Endothelial cell of umbilical vein (primary cell): ENCODE measurements around the gene PDE3B. TPM values are rescaled to one million over a fixed set of nuclear protein-coding genes. Genes with fewer than 3 reads are reported as not detected.

Experiments
- BruUV-seq: library from RNA; stranded (reverse); fragments of 400-500 nt; replicated peaks from 2 replicates; lab custom pipeline; 2021; lab: Mats Ljungman, UMichigan
- CTCF ChIA-PET: fragments of 300-600, 350-600 bp; sonication (Branson Sonifier 250); formaldehyde crosslinking; loops from one replicate; lab custom pipeline; 2021; ENCODE audit warnings: antibody characterized with exemption, inconsistent platforms; lab: Charles Lee
- POLR2A ChIA-PET: fragments of 300-600, 350-600 bp; sonication (Branson Sonifier 250); formaldehyde crosslinking; loops from one replicate; lab custom pipeline; 2021; ENCODE audit warnings: antibody characterized with exemption, inconsistent platforms; lab: Charles Lee
- DNase-seq: peaks from one replicate; pipeline ENCODE4 v3.0.0-alpha.2; 2011; ENCODE audit warnings: low read depth, low spot score
- FAIRE-seq: peaks from 2 replicates; lab custom pipeline; 2011; peaks lifted over from hg19 to GRCh38; lab: Jason Lieb, UNC
- H2AFZ ChIP-seq: 2 replicates; pipeline ENCODE4 v1.6.0; 2012; ENCODE audit warnings: low read depth, low read length, control low read depth, inconsistent platforms
- H3K27ac ChIP-seq: 2 replicates; pipeline ENCODE4 v1.5.1; 2011; ENCODE audit warnings: low read depth, mild to moderate bottlenecking, control low read depth, low read length, moderate library complexity; ENCODE audit not compliant: insufficient read depth
- H3K27me3 ChIP-seq, 2 experiments: 2 replicates each; pipeline versions ENCODE4 v1.6.0 to v1.6.1; 2011; ENCODE audit warnings: low read length in 2 of 2, mixed read lengths in 1 of 2; ENCODE audit not compliant: control insufficient read depth in 2 of 2, insufficient read depth in 2 of 2
- H3K36me3 ChIP-seq, 2 experiments: 2 replicates in 1 of 2; 3 replicates in 1 of 2; pipeline ENCODE4 v1.5.1; 2011; ENCODE audit warnings: low read length in 2 of 2, mild to moderate bottlenecking in 1 of 2, moderate library complexity in 1 of 2; ENCODE audit not compliant: control insufficient read depth in 2 of 2, insufficient read depth in 2 of 2; ENCODE audit errors: extremely low read depth in 1 of 2
- H3K4me1 ChIP-seq: 3 replicates; pipeline ENCODE4 v1.5.1; 2011; ENCODE audit warnings: mild to moderate bottlenecking, low read length; ENCODE audit not compliant: control insufficient read depth, insufficient read depth; ENCODE audit errors: extremely low read depth
- H3K4me2 ChIP-seq: 2 replicates; pipeline ENCODE4 v1.6.1; 2011; ENCODE audit warnings: low read length, control low read depth, mixed read lengths; ENCODE audit not compliant: insufficient read depth
- H3K4me3 ChIP-seq, 3 experiments: fragments of 200-600 bp in 1 of 3; sonication (generic), shearing (Covaris generic) in 1 of 3; replicated peaks in 1 of 3; 2 replicates each; pipeline ENCODE4 v1.5.1; 2011 to 2016; ENCODE audit warnings: control low read depth in 3 of 3, low read length in 3 of 3, mild to moderate bottlenecking in 2 of 3, inconsistent platforms in 1 of 3, low read depth in 1 of 3, moderate library complexity in 1 of 3; ENCODE audit not compliant: insufficient read depth in 1 of 3
- H3K79me2 ChIP-seq: 2 replicates; pipeline ENCODE4 v1.6.0; 2012; ENCODE audit warnings: low read length, inconsistent platforms; ENCODE audit not compliant: control insufficient read depth, insufficient read depth
- H3K9ac ChIP-seq: replicated peaks from 2 replicates; pipeline ENCODE3; 2011; ENCODE audit warnings: low read length, control low read depth; ENCODE audit not compliant: insufficient read depth; ENCODE audit errors: extremely low read depth
- H3K9me1 ChIP-seq: replicated peaks from 3 replicates; pipeline ENCODE4 v1.6.0; 2011; ENCODE audit warnings: mild to moderate bottlenecking, low read length; ENCODE audit not compliant: control insufficient read depth, insufficient read depth; ENCODE audit errors: extremely low read depth
- H3K9me3 ChIP-seq: replicated peaks from 2 replicates; pipeline ENCODE4 v1.5.1; 2012; ENCODE audit warnings: low read length, inconsistent platforms; ENCODE audit not compliant: control insufficient read depth, insufficient read depth
- H4K20me1 ChIP-seq: replicated peaks from 2 replicates; pipeline ENCODE3; 2011; ENCODE audit warnings: mild to moderate bottlenecking, low read length; ENCODE audit not compliant: control insufficient read depth, insufficient read depth; ENCODE audit errors: extremely low read depth
- CTCF ChIP-seq, 2 donors: IDR thresholded peaks; 1 replicate in 1 of 2; 2 replicates in 1 of 2; pipeline ENCODE4 v1.5.1; 2011; ENCODE audit warnings: low read length in 2 of 2, mild to moderate bottlenecking in 2 of 2, moderate library complexity in 2 of 2, control low read depth in 1 of 2, inconsistent platforms in 1 of 2, low read depth in 1 of 2; ENCODE audit not compliant: insufficient read depth in 1 of 2; ENCODE audit errors: extremely low read depth in 1 of 2
- EZH2 ChIP-seq: IDR thresholded peaks from 2 replicates; pipeline ENCODE4 v1.6.1; 2012; ENCODE audit warnings: borderline replicate concordance, low read depth, mild to moderate bottlenecking, moderate library complexity, low read length, inconsistent platforms; ENCODE audit not compliant: severe bottlenecking
- FOS ChIP-seq: IDR thresholded peaks from 2 replicates; pipeline ENCODE4 v1.6.1; 2011; ENCODE audit warnings: mild to moderate bottlenecking, low read length, moderate library complexity, borderline replicate concordance; ENCODE audit not compliant: insufficient read depth
- GATA2 ChIP-seq: IDR thresholded peaks from 2 replicates; pipeline ENCODE4 v1.7.0; 2011; ENCODE audit warnings: low read depth, mild to moderate bottlenecking, moderate library complexity, mixed read lengths, low read length; ENCODE audit not compliant: insufficient read length, insufficient read depth
- JUN ChIP-seq: IDR thresholded peaks from 2 replicates; pipeline ENCODE4 v1.6.1; 2011; ENCODE audit warnings: borderline replicate concordance, low read depth; ENCODE audit not compliant: insufficient read length, insufficient read depth
- MAX ChIP-seq: IDR thresholded peaks from 2 replicates; pipeline ENCODE4 v1.6.1; 2011; ENCODE audit not compliant: insufficient read depth, insufficient read length
- MYC ChIP-seq: IDR thresholded peaks from one replicate; pipeline ENCODE4 v1.6.1; 2011; ENCODE audit warnings: mild to moderate bottlenecking, low read depth, low read length
- POLR2A ChIP-seq: IDR thresholded peaks from 2 replicates; pipeline ENCODE4 v1.6.1; 2012; ENCODE audit warnings: low read depth, mild to moderate bottlenecking, control low read depth, low read length
- POLR2AphosphoS5 ChIP-seq: IDR thresholded peaks from 2 replicates; pipeline ENCODE4 v1.6.1; 2012; ENCODE audit warnings: low read depth, mild to moderate bottlenecking, control low read depth, low read length, moderate library complexity; ENCODE audit not compliant: insufficient read depth
- dilution Hi-C: fragments of 300-500 bp; cut with MboI; formaldehyde crosslinking; loops from one replicate; pipeline ENCODE4 v1.15.0; 2019; ENCODE audit warnings: low sequenced_read_pairs; ENCODE audit not compliant: extremely low pct_ligation_motif_present
- intact Hi-C: fragments of 100-400 bp; cut with micrococcal nuclease; formaldehyde crosslinking; loops from one replicate; pipeline ENCODE4 v1.10.0; 2022
- polyA plus RNA-seq, 4 experiments: library from polyadenylated mRNA; depleted of rRNA in 3 of 4; stranded (reverse) in 3 of 4; unstranded in 1 of 4; fragments of >200 nt; gene quantifications; 2 replicates each; pipeline versions ENCODE4 v1.2.1 to v1.2.3, GENCODE V29; 2011 to 2012; ENCODE audit warnings: missing spikeins in 1 of 4
- total RNA-seq: library from RNA; stranded (reverse); gene quantifications from 2 replicates; pipeline ENCODE4 v1.2.3, GENCODE V29; 2021

Gene PDE3B
- total and polyA plus RNA-seq, 2 donors (not counting 3 experiments of a cell fraction or from before 2014, with no cell fraction given) = 0.26 to 1.9 TPM

- no peak for FAIRE-seq
- H3K4me1 ChIP-seq = no peaks in the 10 kb centered on the region
- H3K9me3 ChIP-seq = no peaks in the 10 kb centered on the region
- no peak for DNase-seq
- intact Hi-C loops = no loop called here
- H3K9me1 ChIP-seq = no peaks in the 10 kb centered on the region
- CTCF ChIA-PET = no interaction called here
- H2AFZ ChIP-seq = no peak overlapping the region
- peaks cover 2% of the 10 kb centered on the region in 2 experiments for H3K27me3 ChIP-seq
- H3K4me2 ChIP-seq = no peak overlapping the region
- BruUV-seq = no TSS peak
- H3K9ac ChIP-seq = no peak overlapping the region
- POLR2A ChIA-PET = no interaction called here
- H3K27ac ChIP-seq = no peak overlapping the region
- dilution Hi-C loops = no loop called here
- no peaks in the 10 kb centered on the region for H3K79me2 ChIP-seq
- H3K36me3 ChIP-seq = no peaks in the 10 kb centered on the region
- TF ChIP-seq MAX (no peak), EZH2 (no peak), MYC (no peak), JUN (no peak), FOS (no peak), GATA2 (no peak), POLR2AphosphoS5 (no peak), CTCF (IDR thresholded peaks at IDR 0.05; ENCODE audit: extremely low read depth in 1 of 2, insufficient read depth in 1 of 2, low read depth in 1 of 2, low read length in 2 of 2) (no peak), POLR2A (no peak)
- no peaks in the 10 kb centered on the region for H4K20me1 ChIP-seq
- H3K4me3 ChIP-seq = no peak overlapping the region
Measured at GRCh38 chr11:14722496-14722895, 78.9 kb downstream of the PDE3B start.
